AG10803 (cell line): ENCODE results near the gene RABEP2.

Experiments
- DNase-seq: peaks from one replicate; pipeline ENCODE4 v3.0.0; 2010; ENCODE audit warnings: low read depth
- H3K4me3 ChIP-seq: 2 replicates; pipeline ENCODE4 v1.5.1; 2011; ENCODE audit warnings: mild to moderate bottlenecking, low read length, control low read depth
- TF ChIP-seq, protein P1 (sequence below): conservative IDR thresholded peaks from 2 replicates; pipeline ENCODE4 v1.5.1; 2011; ENCODE audit warnings: mild to moderate bottlenecking, low read length, control low read depth, inconsistent platforms

The RABEP2 gene

DNA sequence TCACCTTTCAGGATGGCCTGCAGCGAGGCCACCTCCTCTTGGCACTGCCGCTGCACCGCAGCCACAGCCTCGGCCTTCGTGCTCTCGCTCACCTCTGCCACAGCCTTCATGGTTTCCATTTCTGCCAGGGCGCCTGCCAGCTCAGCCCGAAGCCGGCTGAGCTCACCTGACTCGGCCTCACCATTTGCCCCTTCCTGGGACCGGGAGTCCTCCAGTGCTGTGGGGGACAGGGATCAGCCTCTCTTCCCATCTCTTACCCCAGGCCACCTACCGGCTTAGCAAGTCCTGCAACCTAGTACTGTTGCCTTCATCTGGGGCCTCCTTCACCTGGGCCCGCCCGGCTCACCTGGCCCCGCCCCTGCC lies 658 bp downstream of the RABEP2 start:
- TF ChIP-seq, protein P1, sequence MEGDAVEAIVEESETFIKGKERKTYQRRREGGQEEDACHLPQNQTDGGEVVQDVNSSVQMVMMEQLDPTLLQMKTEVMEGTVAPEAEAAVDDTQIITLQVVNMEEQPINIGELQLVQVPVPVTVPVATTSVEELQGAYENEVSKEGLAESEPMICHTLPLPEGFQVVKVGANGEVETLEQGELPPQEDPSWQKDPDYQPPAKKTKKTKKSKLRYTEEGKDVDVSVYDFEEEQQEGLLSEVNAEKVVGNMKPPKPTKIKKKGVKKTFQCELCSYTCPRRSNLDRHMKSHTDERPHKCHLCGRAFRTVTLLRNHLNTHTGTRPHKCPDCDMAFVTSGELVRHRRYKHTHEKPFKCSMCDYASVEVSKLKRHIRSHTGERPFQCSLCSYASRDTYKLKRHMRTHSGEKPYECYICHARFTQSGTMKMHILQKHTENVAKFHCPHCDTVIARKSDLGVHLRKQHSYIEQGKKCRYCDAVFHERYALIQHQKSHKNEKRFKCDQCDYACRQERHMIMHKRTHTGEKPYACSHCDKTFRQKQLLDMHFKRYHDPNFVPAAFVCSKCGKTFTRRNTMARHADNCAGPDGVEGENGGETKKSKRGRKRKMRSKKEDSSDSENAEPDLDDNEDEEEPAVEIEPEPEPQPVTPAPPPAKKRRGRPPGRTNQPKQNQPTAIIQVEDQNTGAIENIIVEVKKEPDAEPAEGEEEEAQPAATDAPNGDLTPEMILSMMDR, result no peak
- DNase-seq, result no peak
- H3K4me3 ChIP-seq, result peak overlapping the region; percentile 83

DNA sequence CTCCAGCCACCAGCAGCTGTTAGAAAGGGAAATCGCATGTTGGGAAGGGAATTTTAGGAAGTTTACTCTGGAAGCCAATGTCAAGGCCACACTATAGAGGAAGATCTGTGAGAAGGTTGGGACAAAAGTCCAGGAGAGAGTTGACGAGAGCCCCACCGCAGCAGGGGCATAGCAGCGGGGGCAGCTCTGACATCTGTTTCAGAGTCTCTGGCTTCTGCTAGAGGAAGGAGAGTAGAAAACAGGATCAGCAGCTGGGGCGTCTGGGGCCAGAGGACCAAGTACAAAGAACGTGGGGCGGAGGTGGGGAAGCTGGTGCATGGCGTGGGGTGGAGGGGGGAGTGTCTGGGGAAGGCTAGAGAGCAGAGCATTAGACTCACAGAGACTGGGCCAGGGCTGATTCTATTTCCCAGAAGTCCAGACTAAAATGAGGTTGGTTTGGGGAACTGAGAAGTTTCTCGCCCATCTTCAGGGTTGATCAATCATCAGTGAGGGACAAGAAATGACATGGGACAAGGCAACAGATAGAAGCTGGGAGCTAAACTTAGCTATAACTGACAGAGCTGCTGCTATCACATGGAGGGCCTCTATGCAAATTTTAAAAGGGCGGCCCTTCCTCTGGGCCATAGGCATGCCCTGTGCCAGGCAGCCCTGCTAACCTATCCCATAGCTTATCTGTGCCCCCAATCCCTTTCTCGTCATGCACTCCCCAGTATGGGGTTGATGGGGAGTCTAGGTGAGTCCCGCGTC lies 1.2 kb downstream of the RABEP2 start:
- H3K4me3 ChIP-seq, result peak overlapping the region; percentile 83
- TF ChIP-seq, protein P1, result no peak
- no peak for DNase-seq

DNA sequence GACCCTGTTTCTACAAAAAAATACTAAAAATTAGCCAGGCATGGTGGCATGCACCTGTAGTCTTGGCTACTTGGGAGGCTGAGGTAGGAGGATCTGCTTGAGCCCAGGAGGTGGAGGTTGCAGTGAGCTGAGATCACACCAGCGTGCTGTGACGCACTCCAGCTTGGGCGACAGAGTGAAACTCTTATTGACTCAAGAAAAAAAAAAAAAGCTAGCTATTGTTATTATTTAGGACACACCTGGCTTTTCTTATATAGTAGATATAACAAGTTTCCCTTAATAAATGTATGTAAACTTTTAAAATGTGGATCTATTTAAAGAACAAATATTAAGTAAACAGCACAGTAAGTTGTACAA lies 1.8 kb downstream of the RABEP2 start:
- TF ChIP-seq, protein P1, result no peak
- no peak overlapping the region for H3K4me3 ChIP-seq
- DNase-seq, result no peak

DNA sequence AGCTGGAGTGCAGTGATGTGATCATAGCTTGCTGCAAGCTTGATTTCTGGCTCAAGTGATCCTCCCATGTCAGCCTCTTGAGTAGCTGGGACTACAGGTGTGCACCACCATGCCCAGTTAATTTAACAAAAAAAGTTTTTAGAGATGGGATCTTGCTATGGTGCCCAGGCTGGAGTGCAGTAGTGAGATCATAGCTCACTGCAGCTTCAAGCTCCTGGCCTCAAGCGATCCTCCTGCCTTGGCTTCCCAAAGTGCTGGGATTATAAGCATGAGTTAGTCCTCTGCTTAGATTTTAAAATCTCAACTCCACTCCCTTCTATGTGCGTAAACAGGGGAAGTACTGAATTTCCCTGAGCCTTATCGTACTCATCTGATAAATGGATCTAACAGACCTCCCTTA lies 6.3 kb downstream of the RABEP2 start:
- TF ChIP-seq, protein P1, result no peak
- DNase-seq, result no peak
- no peak overlapping the region for H3K4me3 ChIP-seq

DNA sequence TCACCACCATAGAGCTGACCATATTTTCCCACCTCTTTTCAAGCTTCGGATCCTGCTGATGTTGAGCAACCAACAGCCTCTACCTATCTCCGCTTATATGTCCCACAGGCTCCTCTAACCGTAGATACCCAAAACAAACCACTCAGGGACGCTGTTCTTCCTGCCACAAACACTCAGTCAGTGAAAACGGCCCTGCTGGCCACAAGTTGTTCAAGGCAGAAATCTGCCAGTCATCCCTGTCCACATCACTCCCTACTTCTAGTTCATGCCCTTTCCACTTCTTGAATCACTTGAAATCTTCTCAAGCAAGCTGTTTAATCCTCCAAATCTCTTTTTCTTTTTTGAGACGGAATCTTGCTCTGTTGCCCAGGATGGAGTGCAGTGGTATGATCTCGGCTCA lies 7.9 kb downstream of the RABEP2 start:
- no peak for DNase-seq
- TF ChIP-seq, protein P1, result no peak
- H3K4me3 ChIP-seq, result no peak overlapping the region

DNA sequence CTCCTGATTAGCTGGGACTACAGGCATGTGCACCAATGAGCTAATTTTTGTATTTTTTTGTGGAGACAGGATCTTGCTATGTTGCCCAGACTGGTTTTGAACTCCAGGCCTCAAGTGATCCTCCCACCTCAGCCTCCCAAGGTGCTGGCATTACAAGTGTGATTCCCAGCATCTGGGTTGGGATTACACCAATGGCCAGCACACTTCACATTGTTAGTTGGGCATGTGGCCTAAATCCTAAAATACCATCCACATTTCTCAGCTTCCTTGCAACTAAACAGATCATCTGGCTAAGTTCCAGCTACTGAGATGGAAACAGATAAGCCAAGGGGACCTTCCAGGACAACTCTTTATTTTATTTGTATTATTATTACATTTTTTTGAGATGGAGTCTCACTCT lies 9.9 kb downstream of the RABEP2 start:
- no peak overlapping the region for H3K4me3 ChIP-seq
- DNase-seq, result peak; percentile 72
- TF ChIP-seq, protein P1, result no peak

DNA sequence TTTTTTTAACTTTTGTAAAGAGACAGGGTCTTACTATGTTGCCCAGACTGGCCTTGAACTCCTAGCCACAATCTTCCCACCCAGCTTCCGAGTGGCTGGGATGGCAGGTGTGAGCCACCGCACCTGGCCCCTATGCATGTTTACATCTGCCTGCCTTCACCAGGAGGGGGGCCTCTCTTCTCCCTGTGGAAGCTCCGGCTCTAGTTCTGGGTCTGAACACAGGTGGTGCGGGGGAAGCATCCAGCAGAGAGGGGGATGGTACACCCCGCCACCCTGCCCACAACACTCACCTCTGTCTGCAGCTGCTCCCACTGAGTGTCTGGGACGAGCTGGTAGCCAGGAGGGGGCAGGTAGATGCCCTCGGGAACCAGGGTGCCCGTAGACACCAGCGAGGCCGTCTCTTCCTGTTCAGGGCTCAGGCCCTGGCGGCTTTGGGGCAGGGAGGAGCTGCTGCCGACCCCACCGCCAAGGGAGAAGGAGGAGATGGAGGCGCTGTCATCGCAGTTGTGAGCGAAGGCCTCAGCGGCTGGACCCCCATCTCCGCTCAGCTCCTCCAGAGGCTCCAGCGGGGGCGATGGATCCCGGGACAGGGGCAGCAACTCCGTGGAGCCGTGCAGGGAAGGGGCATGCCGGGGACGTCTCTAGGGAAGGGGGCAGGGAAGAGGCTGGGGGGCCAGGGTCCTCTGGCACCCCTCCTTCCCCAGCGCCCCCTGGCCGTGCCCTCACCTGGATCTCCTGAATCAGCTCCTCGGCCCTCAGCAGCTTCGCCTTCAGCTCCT lies 10.9 kb downstream of the RABEP2 start:
- no peak overlapping the region for H3K4me3 ChIP-seq
- DNase-seq, result no peak
- TF ChIP-seq, protein P1, result no peak
